ENCODE measurements around the gene GTPBP6. TPM values are rescaled to one million over a fixed set of nuclear protein-coding genes. Genes with fewer than 3 reads are reported as not detected.

GTPBP6 gene
- polyA plus RNA-seq, 1 of the 3 experiments (the other 2 are of a cell fraction) = 47.3 TPM

DNA sequence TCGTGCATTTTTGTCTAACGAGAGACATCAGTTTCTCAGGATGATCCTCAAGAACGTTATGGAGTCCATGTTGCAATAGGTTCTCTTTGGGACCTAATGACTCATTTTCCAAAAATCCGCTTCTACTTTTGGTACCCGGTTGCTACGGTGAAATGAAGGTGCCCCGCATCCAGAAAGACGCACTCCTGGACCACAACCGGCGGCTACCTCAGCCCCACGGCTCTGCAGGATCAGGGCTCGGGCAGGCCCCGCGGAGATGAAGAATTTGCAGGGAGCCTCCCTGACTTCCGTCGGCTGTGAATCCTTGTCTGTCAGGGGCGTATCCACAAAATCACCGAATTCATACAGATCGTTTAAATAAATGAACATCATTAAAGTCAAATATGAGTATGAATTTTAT, 15.6 kb downstream of the GTPBP6 start:
- POLR2A ChIA-PET = no interaction called here
- Histone ChIP-seq H3K4me3 (ENCODE audit: low read depth in 2 of 2, low read length in 1 of 2) (no peak overlapping the region), H3K4me1 (ENCODE audit: control insufficient read depth in 1 of 2, insufficient read depth in 2 of 2, low read depth in 1 of 2, low read length in 1 of 2) (no peaks in the 10 kb centered on the region), H3K27ac (ENCODE audit: low read depth in 2 of 2, low read length in 1 of 2) (no peak overlapping the region), H3K9ac (no peak overlapping the region), H3K9me3 (no peaks in the 10 kb centered on the region), H3K36me3 (replicated peaks in 1 of 2; ENCODE audit: control insufficient read depth in 1 of 2, insufficient read depth in 2 of 2, low read length in 1 of 2) (peaks cover 18 to 25% of the 10 kb centered on the region in 2 experiments), H4K20me1 (ENCODE audit: insufficient read depth) (peaks cover 14% of the 10 kb centered on the region; the same call in 1 of the 2 replicates), H3K9me2 (no peaks in the 10 kb centered on the region), H3K27me3 (ENCODE audit: insufficient read depth) (no peaks in the 10 kb centered on the region), H3F3A (replicated peaks; ENCODE audit: insufficient read depth) (peaks cover 28% of the 10 kb centered on the region), H3K79me2 (ENCODE audit: insufficient read depth) (no peaks in the 10 kb centered on the region), H2AFZ (ENCODE audit: low read depth) (no peak overlapping the region), H3K4me2 (no peak overlapping the region)
- CTCF ChIA-PET = no interaction called here
- DNase-seq = no peak
- no peak for TF ChIP-seq POLR2AphosphoS5 (IDR thresholded peaks at IDR 0.05; ENCODE audit: low read depth, low read length)
- TF ChIP-seq EP300 (IDR thresholded peaks at IDR 0.05; ENCODE audit: borderline replicate concordance in 1 of 2, low read depth in 1 of 2, low read length in 1 of 2) = no peak
- no peak for TF ChIP-seq TCF12 (IDR thresholded peaks at IDR 0.05)
- TF ChIP-seq, protein P1, sequence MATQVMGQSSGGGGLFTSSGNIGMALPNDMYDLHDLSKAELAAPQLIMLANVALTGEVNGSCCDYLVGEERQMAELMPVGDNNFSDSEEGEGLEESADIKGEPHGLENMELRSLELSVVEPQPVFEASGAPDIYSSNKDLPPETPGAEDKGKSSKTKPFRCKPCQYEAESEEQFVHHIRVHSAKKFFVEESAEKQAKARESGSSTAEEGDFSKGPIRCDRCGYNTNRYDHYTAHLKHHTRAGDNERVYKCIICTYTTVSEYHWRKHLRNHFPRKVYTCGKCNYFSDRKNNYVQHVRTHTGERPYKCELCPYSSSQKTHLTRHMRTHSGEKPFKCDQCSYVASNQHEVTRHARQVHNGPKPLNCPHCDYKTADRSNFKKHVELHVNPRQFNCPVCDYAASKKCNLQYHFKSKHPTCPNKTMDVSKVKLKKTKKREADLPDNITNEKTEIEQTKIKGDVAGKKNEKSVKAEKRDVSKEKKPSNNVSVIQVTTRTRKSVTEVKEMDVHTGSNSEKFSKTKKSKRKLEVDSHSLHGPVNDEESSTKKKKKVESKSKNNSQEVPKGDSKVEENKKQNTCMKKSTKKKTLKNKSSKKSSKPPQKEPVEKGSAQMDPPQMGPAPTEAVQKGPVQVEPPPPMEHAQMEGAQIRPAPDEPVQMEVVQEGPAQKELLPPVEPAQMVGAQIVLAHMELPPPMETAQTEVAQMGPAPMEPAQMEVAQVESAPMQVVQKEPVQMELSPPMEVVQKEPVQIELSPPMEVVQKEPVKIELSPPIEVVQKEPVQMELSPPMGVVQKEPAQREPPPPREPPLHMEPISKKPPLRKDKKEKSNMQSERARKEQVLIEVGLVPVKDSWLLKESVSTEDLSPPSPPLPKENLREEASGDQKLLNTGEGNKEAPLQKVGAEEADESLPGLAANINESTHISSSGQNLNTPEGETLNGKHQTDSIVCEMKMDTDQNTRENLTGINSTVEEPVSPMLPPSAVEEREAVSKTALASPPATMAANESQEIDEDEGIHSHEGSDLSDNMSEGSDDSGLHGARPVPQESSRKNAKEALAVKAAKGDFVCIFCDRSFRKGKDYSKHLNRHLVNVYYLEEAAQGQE (IDR thresholded peaks at IDR 0.05; ENCODE audit: low read depth, low read length) = no peak
- no peak for TF ChIP-seq YY1 (IDR thresholded peaks at IDR 0.05; ENCODE audit: low read depth)
- no peak for TF ChIP-seq RFX5 (IDR thresholded peaks at IDR 0.05; ENCODE audit: low read length)
- TF ChIP-seq, protein P2, sequence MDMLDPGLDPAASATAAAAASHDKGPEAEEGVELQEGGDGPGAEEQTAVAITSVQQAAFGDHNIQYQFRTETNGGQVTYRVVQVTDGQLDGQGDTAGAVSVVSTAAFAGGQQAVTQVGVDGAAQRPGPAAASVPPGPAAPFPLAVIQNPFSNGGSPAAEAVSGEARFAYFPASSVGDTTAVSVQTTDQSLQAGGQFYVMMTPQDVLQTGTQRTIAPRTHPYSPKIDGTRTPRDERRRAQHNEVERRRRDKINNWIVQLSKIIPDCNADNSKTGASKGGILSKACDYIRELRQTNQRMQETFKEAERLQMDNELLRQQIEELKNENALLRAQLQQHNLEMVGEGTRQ (IDR thresholded peaks at IDR 0.05; ENCODE audit: borderline replicate concordance, low read depth, low read length) = no peak
- no peak for TF ChIP-seq USF1 (IDR thresholded peaks at IDR 0.05; ENCODE audit: borderline replicate concordance, low read depth)
- TF ChIP-seq FOXJ3 (CRISPR knock-in tag; IDR thresholded peaks at IDR 0.05) = no peak
- TF ChIP-seq RXRA (IDR thresholded peaks at IDR 0.05; ENCODE audit: borderline replicate concordance, low read depth) = no peak
- TF ChIP-seq SIN3A (IDR thresholded peaks at IDR 0.05; ENCODE audit: borderline replicate concordance, low read depth, low read length) = no peak
- no peak for TF ChIP-seq TAF1 (IDR thresholded peaks at IDR 0.05; ENCODE audit: borderline replicate concordance, low read depth, low read length)
- TF ChIP-seq MXI1 (IDR thresholded peaks at IDR 0.05; ENCODE audit: low read depth, low read length) = no peak
- no peak for TF ChIP-seq JUND (IDR thresholded peaks at IDR 0.05)
- TF ChIP-seq MEF2A (IDR thresholded peaks at IDR 0.05; ENCODE audit: borderline replicate concordance, low read depth) = no peak
- no peak for TF ChIP-seq FOXM1 (IDR thresholded peaks at IDR 0.05; ENCODE audit: low read depth)
- no peak for TF ChIP-seq SMC3 (IDR thresholded peaks at IDR 0.05; ENCODE audit: low read depth, low read length)
- TF ChIP-seq NRF1 (IDR thresholded peaks at IDR 0.05; ENCODE audit: low read depth, low read length) = no peak
- TF ChIP-seq, protein P3, sequence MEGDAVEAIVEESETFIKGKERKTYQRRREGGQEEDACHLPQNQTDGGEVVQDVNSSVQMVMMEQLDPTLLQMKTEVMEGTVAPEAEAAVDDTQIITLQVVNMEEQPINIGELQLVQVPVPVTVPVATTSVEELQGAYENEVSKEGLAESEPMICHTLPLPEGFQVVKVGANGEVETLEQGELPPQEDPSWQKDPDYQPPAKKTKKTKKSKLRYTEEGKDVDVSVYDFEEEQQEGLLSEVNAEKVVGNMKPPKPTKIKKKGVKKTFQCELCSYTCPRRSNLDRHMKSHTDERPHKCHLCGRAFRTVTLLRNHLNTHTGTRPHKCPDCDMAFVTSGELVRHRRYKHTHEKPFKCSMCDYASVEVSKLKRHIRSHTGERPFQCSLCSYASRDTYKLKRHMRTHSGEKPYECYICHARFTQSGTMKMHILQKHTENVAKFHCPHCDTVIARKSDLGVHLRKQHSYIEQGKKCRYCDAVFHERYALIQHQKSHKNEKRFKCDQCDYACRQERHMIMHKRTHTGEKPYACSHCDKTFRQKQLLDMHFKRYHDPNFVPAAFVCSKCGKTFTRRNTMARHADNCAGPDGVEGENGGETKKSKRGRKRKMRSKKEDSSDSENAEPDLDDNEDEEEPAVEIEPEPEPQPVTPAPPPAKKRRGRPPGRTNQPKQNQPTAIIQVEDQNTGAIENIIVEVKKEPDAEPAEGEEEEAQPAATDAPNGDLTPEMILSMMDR (IDR thresholded peaks at IDR 0.05) = no peak
- no peak for TF ChIP-seq GABPA (IDR thresholded peaks at IDR 0.05; ENCODE audit: low read depth)
- 95% methylated on average over 19 of the region's 19 CpGs for WGBS (ENCODE audit: low lambda C conversion rate)
